Endometrium (tissue), 2 donors: ENCODE measurements around the gene MAST4.

ENCODE experiments used
- FAIRE-seq: peaks from 2 replicates; lab custom pipeline; 2012; peaks lifted over from hg19 to GRCh38; lab: Jason Lieb, UNC
- donor health status: control.
- donor health status: control.

MAST4 gene

GRCh38 chr5:67215519-67216471 is 619.6 kb downstream of the MAST4 start:
- FAIRE-seq = no peak

DNA sequence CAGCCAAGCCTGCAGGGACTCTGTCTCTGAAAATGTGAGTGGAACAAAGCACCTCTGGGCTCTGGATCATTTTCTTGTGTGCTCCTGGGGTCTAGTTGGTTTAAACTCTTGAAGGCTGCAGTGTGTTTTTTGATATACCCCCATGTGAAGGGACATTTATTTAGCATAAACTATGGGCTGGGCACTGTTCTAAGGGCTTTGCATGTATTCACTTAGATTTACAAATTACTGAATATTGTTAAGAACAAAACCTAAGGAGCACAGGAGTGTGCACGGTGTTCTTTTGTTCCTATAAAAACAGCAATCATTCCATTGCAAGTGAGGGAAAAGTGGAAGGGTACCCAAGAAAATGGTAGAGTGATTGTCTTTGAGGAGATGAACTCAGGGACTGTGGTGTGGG is 620.4 kb downstream of the MAST4 start:
- no peak for FAIRE-seq
